ENCODE measurements around the gene NUP43.
"Not testable (repeated sequence)": the region's sequence is repeated elsewhere in the genome, so short reads cannot be mapped to it uniquely, and the experiment has no call there.

The NUP43 gene

GRCh38 chr6:149750136-149750609 lies 3.8 kb upstream of the NUP43 start:
- DNase-seq = peak; percentile 82
- in situ Hi-C loops (cut with MboI; ENCODE audit: low pct_unique_long_range_greater_than_20kb, low sequenced_read_pairs) = no loop called here

DNA sequence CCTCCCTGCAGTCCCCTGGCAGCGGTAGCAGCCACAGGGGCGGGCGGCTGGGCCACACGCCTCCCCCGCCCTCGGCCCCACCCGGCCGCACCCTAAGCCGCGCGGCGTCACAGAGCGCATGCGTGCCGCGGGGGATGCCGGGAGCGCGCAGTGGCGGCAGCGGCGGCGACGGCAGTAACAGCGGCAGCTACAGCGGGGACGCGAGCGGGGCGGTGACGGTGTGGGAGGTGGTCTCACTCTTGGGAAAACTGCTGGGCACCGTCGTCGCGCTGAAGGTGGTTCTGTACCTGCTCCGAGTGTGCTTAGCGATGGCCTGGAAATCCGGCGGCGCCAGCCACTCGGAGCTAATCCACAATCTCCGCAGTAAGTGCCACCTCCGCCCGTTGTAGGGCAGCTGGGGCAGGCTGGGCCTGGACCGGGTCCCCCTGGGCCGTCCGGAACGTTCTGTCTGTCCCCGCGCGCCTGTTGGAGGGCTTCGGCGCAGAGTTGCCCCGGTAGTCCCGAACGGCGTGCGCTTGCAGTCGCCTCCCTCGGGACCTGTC lies 3.3 kb upstream of the NUP43 start, which contains the start of gene PCMT1:
TSS of gene PCMT1 (plus strand) at position 148 of the 542 bp plus-strand sequence. CDS start at position 309, 161 bp downstream.
- in situ Hi-C loops (cut with MboI; ENCODE audit: low pct_unique_long_range_greater_than_20kb, low sequenced_read_pairs) = no loop called here
- peak; percentile 80 for DNase-seq

DNA sequence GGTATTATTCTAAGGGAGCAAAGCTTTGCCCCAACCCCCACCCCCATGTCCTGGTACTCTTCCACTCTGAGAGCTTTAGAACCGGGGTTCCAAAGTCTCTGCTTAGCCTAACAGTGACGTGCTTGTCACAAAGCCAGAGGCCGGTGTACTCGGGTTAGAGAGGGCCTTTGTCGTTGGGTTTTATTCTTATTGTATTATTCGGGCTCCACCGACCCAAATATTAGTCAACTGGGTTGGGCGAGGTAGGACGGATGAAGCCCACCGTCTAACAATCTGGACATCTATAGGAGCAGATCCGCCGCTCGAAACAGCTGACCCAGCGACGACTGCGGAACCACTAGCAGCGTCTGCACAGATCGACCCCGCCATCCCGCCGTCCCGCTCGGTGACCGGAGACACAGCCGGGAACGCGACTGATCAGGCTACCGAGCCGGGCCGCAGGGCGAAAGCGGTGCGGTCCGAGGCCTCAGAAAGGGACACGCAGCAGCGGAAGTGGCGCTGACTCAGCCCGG lies 2.8 kb upstream of the NUP43 start:
- DNase-seq; in situ Hi-C loops (cut with MboI; ENCODE audit: low pct_unique_long_range_greater_than_20kb, low sequenced_read_pairs): not testable (repeated sequence)

DNA sequence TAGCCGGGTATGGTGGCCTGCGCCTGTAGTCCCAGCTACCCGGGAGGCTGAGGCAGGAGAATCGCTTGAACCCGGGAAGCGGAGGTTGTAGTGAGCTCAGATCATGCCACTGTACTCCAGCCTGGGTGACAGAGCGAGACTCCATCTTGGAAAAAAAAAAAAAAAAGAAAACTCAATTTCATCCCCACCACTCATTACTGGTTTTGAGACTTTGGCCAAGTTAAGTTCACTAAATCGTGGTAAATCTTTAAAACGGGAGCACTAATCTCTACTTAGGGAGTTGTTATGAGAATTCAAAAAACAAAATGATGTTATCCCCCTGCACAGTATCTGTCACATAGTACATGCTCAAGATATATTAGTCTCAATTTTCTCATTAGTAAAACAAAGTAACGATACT lies 1.1 kb downstream of the NUP43 start:
- DNase-seq; in situ Hi-C loops (cut with MboI; ENCODE audit: low pct_unique_long_range_greater_than_20kb, low sequenced_read_pairs): not testable (repeated sequence)

GRCh38 chr6:149734915-149735314 lies 11.4 kb downstream of the NUP43 start:
- in situ Hi-C loops (cut with MboI; ENCODE audit: low pct_unique_long_range_greater_than_20kb, low sequenced_read_pairs) = no loop called here
- DNase-seq = no peak

- no peak for DNase-seq
- in situ Hi-C loops (cut with MboI; ENCODE audit: low pct_unique_long_range_greater_than_20kb, low sequenced_read_pairs) = no loop called here
Observed at GRCh38 chr6:149733089-149733720, 13.1 kb downstream of the NUP43 start.

DNA sequence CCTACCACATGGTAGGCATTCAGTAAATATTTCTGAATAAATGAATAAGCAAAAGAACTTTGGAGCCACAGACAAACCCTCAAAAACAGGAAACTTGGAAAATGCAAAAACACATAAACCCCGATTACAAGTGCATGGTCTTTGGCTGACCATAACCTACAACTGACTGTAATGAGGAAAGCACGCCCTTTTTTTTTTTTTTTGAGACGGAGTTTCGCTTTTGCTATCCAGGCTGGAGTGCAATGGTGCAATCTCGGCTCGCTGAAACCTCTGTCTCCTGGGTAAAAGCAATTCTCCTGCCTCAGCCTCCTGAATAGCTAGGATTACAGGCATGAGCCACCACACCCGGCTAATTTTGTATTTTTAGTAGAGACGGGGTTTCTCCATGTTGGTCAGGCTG lies 16.5 kb downstream of the NUP43 start:
- in situ Hi-C loops (cut with MboI; ENCODE audit: low pct_unique_long_range_greater_than_20kb, low sequenced_read_pairs) = no loop called here
- no peak for DNase-seq

GRCh38 chr6:149728499-149729234 lies 17.7 kb downstream of the NUP43 start:
- peak; percentile 78 for DNase-seq
- in situ Hi-C loops (cut with MboI; ENCODE audit: low pct_unique_long_range_greater_than_20kb, low sequenced_read_pairs) = no loop called here

- in situ Hi-C loops (cut with MboI; ENCODE audit: low pct_unique_long_range_greater_than_20kb, low sequenced_read_pairs) = no loop called here
- DNase-seq = peak; percentile 82
Observed at GRCh38 chr6:149727793-149728498, 18.4 kb downstream of the NUP43 start.

DNA sequence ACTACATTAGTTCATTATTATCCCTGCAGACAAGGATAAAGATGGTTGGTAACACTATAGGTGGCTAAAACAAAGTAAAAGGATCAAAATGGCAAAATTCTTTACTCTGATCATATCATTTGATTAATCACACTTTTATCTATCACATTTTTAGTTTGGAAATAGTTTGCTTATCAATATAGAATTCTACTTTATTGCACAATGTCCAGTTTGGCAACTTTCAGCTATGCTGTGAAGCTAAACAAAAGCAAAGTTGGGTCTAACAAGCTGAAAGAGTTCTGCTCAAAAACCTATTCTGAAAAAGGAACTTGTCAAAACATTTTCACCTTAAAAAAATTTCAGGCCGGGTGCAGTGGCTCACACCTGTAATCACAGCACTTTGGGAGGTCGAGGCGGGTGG lies 20.5 kb downstream of the NUP43 start:
- in situ Hi-C loops (cut with MboI; ENCODE audit: low pct_unique_long_range_greater_than_20kb, low sequenced_read_pairs) = no loop called here

DNA sequence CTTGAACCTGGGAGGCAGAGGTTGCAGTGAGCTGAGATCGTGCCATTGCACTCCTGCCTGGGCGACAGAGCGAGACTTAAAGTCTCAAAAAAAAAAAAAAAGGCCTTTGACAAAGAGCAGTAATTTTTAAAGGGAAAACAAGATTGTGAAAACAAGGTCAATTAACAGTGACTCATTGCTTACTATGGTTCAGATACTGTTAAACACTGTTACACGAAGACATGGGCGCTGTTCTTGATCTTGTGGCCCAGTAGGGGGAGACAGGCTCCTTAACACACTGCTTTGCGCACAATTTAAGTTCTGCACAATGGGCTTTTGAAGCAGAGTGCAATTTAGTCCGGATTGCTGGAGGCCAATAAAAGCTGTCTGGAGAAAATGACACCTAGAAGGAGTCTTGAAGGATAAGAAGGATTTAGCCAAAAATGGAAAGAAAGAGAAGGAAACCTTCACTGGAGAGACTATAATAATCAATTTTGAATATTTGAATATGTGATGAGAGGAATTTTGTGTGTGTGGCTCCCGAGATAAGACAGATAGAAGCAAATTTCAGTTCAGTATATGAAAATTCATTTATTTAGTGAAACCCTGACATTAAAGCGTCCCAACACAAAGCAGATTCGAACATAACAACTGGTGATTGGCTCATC lies 22.4 kb downstream of the NUP43 start:
- in situ Hi-C loops (cut with MboI; ENCODE audit: low pct_unique_long_range_greater_than_20kb, low sequenced_read_pairs) = no loop called here
- DNase-seq = peak; percentile 65

More for the DNA sequence above, 20.5 kb downstream of the NUP43 start:
- DNase-seq = no peak

- in situ Hi-C loops (cut with MboI; ENCODE audit: low pct_unique_long_range_greater_than_20kb, low sequenced_read_pairs) = no loop called here
Observed at GRCh38 chr6:149723262-149723661, 23.1 kb downstream of the NUP43 start.

GRCh38 chr6:149719531-149719930 lies 26.8 kb downstream of the NUP43 start:
- in situ Hi-C loops (cut with MboI; ENCODE audit: low pct_unique_long_range_greater_than_20kb, low sequenced_read_pairs) = no loop called here
- DNase-seq = no peak

More at GRCh38 chr6:149723262-149723661, 23.1 kb downstream of the NUP43 start:
- DNase-seq = no peak

GRCh38 chr6:149717588-149718458 lies 28.5 kb downstream of the NUP43 start, which contains the start of gene LATS1:
Gene LATS1, minus strand, starts transcription at chr6:149718101. Its CDS starts 15,975 bp downstream, at chr6:149702126.
- DNase-seq = peak; percentile 89
- in situ Hi-C loops (cut with MboI; ENCODE audit: low pct_unique_long_range_greater_than_20kb, low sequenced_read_pairs) = no loop called here

DNA sequence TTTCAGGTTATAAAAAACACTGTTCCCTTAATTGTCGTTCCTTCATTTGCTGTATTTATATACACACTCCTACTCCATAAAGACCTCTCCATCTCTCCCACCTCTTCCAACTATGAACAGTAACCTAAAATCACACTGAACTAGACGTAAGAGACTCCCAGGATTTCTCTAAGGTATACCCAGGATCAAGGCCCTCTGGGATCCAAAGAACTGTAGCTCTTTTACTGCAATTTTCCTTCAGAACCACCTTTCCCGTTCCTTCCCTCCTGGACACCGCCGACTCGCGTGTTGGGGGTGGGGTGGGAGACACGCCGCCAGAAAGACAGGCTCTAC lies 29.1 kb downstream of the NUP43 start:
- DNase-seq = no peak
- in situ Hi-C loops (cut with MboI; ENCODE audit: low pct_unique_long_range_greater_than_20kb, low sequenced_read_pairs) = no loop called here

DNA sequence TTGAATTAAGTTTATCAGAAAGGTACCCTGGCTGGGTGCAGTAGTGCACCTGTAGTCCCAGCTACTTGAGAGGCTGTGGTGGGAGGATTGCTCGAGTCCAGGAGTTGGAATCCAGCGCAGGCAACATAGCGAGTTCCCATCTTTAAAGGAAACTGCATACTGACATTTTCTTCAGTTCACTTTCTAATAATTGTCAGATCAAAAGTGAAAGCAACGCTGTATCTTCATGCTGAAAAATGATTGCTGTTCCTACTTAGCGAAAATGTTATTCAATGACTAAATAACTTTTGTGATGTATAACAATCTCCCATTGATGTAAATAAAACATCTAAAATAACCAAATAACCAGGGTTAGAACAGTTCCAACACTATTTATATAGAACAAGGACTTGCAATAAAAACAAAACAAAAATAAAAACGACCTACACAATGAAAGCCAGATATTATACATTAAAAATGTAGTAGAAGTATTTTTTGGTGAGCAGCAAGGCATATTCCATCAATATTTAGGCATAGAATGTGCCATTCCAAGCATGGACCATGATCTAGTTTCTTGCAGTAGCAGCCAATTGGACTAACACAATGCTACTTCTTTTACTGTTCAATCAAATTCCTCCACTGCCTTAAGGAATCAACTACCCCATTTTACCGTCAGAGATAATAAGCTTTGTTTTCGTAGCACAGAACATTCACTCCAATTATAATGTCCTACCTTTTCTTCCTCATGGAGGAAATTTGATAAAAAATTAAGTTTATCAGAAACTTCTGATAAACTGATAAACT lies 30.0 kb downstream of the NUP43 start:
- DNase-seq = peak; percentile 21
- in situ Hi-C loops (cut with MboI; ENCODE audit: low pct_unique_long_range_greater_than_20kb, low sequenced_read_pairs) = no loop called here

- in situ Hi-C loops (cut with MboI; ENCODE audit: low pct_unique_long_range_greater_than_20kb, low sequenced_read_pairs) = no loop called here
- DNase-seq = no peak
Observed at GRCh38 chr6:149714442-149714841, 31.9 kb downstream of the NUP43 start.
